ENCODE measurements around the gene TXNRD2. TPM values are rescaled to one million over a fixed set of nuclear protein-coding genes. Genes with fewer than 3 reads are reported as not detected.

The TXNRD2 gene
- total RNA-seq, 1 donor from 2014 or later, result 50.4 TPM

GRCh38 chr22:19964701-19965386 lies 23.2 kb upstream of the TXNRD2 start:
- Histone ChIP-seq H3K27me3 (ENCODE audit: control insufficient read depth, insufficient read depth, low read length) (no peaks in the 10 kb centered on the region), H3K36me3 (ENCODE audit: control insufficient read depth, insufficient read depth, low read length) (peaks cover 1% of the 10 kb centered on the region)

GRCh38 chr22:19963863-19964642 lies 22.4 kb upstream of the TXNRD2 start:
- no peak for TF ChIP-seq CTCF (IDR thresholded peaks at IDR 0.05; ENCODE audit: insufficient read depth, low read length, poor library complexity, severe bottlenecking)
- Histone ChIP-seq H3K27me3 (ENCODE audit: control insufficient read depth, insufficient read depth, low read length) (no peaks in the 10 kb centered on the region), H3K36me3 (ENCODE audit: control insufficient read depth, insufficient read depth, low read length) (peaks cover 1% of the 10 kb centered on the region), H3K4me3 (ENCODE audit: low read depth, low read length) (no peak overlapping the region)
- DNase-seq (ENCODE audit: low read depth), result no peak

More at GRCh38 chr22:19964701-19965386, 23.2 kb upstream of the TXNRD2 start:
- H3K4me3 ChIP-seq (ENCODE audit: low read depth, low read length), result no peak overlapping the region
- TF ChIP-seq CTCF (IDR thresholded peaks at IDR 0.05; ENCODE audit: insufficient read depth, low read length, poor library complexity, severe bottlenecking), result no peak
- no peak for DNase-seq (ENCODE audit: low read depth)

- no peak overlapping the region for H3K4me3 ChIP-seq (ENCODE audit: low read depth, low read length)
- TF ChIP-seq CTCF (IDR thresholded peaks at IDR 0.05; ENCODE audit: insufficient read depth, low read length, poor library complexity, severe bottlenecking), result no peak
- no peak for DNase-seq (ENCODE audit: low read depth)
- H3K27me3 ChIP-seq (ENCODE audit: control insufficient read depth, insufficient read depth, low read length), result no peaks in the 10 kb centered on the region
- H3K36me3 ChIP-seq (ENCODE audit: control insufficient read depth, insufficient read depth, low read length), result peaks cover 1% of the 10 kb centered on the region
Observed at GRCh38 chr22:19962909-19963806, 21.5 kb upstream of the TXNRD2 start.

GRCh38 chr22:19962246-19962908 lies 20.8 kb upstream of the TXNRD2 start:
- no peaks in the 10 kb centered on the region for H3K27me3 ChIP-seq (ENCODE audit: control insufficient read depth, insufficient read depth, low read length)
- H3K4me3 ChIP-seq (ENCODE audit: low read depth, low read length), result no peak overlapping the region
- peak; percentile 81 for TF ChIP-seq CTCF (IDR thresholded peaks at IDR 0.05; ENCODE audit: insufficient read depth, low read length, poor library complexity, severe bottlenecking)
- no peak for DNase-seq (ENCODE audit: low read depth)
- peaks cover 1% of the 10 kb centered on the region for H3K36me3 ChIP-seq (ENCODE audit: control insufficient read depth, insufficient read depth, low read length)

GRCh38 chr22:19961868-19962245 lies 20.2 kb upstream of the TXNRD2 start:
- TF ChIP-seq CTCF (IDR thresholded peaks at IDR 0.05; ENCODE audit: insufficient read depth, low read length, poor library complexity, severe bottlenecking), result no peak
- Histone ChIP-seq H3K4me3 (ENCODE audit: low read depth, low read length) (no peak overlapping the region), H3K27me3 (ENCODE audit: control insufficient read depth, insufficient read depth, low read length) (no peaks in the 10 kb centered on the region), H3K36me3 (ENCODE audit: control insufficient read depth, insufficient read depth, low read length) (peaks cover 1% of the 10 kb centered on the region)
- no peak for DNase-seq (ENCODE audit: low read depth)
